CD4-positive, alpha-beta T cell treated with Interleukin-17A for 1 hour (primary cell): ENCODE measurements around the gene SLC23A2.
"Not testable (repeated sequence)": the region's sequence is repeated elsewhere in the genome, so short reads cannot be mapped to it uniquely, and the experiment has no call there.

Source experiments
- DNase-seq: peaks from one replicate; pipeline ENCODE4 v3.0.0-alpha.2; 2020

Gene SLC23A2

DNA sequence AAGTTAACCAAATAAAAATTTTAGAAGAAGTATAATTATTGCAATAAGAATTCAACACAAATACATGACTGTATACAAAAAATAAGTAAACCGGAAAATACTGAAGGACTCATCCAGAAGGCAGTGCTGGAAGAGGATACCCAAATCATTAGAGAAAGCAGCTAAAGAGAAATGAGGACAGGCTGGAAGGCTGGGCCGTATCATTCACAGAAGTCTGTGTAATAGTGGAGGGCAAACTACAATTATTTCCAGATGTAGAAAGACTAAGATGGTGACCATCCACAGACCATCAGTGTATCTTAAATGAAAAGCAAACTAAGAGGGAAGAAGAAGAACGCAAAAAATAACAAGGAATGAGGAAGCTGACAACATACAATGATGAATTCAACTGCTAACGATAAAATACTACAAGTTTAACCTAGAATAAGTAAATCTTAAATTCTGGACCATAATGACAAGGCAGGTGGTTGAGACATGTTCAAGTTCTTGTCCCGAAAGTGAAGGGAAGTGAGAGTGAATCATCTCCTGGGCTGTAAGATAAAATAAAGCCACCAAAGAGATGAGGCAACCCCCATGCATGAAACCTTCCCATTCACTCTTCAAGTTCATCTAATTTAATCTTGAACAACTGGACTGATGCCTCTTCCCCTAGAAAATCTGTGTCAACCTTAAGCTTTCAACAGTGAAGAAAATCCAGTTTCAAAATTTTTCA, 71.5 kb downstream of the SLC23A2 start:
- no peak for DNase-seq

DNA sequence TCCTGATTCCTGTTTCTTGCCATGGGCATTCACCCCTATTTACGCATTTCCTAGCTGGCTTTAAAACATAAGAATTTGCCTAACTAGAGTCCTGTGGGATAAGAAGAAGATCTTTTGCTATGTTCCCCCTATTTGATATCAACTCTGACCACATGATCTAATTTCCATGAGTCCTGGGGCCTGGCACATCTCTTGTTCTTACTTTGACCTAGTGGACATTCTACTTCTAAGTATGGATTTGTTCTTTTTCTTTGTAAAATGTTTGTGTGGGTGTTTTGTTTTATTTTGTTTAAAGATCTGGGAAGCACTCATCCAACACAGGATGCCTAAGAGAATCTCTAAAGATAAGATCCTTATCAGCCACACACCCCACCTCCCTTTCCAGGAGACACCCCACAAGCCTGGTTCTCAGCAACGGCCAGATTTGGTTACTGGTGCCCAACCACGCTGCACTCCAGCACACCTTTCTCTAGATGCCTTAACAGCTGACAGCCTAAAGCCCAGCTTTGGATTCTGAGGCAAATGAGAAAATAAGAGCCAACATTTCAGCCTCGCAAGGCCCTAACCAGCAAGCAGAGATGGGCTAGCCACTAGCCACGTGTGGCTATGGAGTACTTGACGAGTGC, 74.7 kb downstream of the SLC23A2 start:
- DNase-seq = no peak

DNA sequence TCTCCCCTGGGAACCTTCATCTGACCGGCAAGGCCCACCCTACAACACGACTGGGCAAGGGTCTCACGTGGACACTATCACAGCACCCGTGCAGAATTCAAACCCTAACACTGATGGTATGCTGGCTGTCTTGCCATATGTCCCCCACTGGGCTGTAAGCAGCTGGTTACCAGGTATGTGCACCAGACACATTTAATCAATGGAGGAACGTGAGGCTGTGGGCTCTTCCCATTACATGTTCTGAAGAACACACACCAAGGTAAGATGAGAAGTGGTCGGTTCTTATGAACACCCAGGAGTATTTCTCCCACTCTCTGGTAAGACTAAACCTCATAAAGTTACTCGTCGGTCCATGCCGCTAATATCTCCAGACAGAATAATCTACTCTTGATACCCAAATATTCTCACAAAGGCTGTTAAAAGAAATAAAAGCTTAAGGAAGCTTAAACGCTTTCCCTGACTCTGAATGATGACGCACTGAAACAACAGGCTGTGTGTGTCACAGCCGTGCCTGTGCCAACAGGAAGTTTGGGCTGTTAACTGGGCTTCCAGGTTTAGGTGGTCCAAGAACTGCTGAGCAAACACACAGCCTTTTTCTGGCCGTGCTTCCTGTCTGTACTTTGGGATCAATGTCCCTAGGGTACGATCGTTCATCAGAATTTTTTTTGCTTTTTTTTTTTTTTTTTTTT, 75.3 kb downstream of the SLC23A2 start:
- no peak for DNase-seq

DNA sequence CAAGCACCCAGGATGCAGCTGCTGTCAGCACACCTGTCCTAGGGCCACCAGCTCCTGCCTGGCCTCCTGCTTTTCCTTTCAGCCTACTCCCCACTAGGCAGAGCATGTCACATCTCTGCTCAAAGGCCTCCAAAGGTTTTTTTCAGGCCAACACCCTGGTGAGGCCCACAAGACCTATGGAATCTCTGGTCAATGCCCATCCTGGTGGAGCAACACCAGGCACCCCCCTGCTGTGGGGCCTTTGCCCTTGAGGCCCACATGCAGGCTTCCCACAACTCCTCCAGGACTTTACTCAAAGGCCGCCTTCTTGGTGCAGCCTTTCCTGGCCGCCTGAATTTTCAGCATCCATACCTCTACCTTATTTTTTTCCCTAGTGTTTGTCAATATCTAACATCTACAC, 76.9 kb downstream of the SLC23A2 start:
- DNase-seq = no peak

- no peak for DNase-seq
These were observed 77.3 kb downstream of the SLC23A2 start for GRCh38 chr20:4924032-4924431.

- no peak for DNase-seq
These were observed 79.1 kb downstream of the SLC23A2 start for GRCh38 chr20:4922186-4922585.

GRCh38 chr20:4921271-4921670, 80.0 kb downstream of the SLC23A2 start:
- DNase-seq = not testable (repeated sequence)

GRCh38 chr20:4920655-4921054, 80.7 kb downstream of the SLC23A2 start:
- no peak for DNase-seq

DNA sequence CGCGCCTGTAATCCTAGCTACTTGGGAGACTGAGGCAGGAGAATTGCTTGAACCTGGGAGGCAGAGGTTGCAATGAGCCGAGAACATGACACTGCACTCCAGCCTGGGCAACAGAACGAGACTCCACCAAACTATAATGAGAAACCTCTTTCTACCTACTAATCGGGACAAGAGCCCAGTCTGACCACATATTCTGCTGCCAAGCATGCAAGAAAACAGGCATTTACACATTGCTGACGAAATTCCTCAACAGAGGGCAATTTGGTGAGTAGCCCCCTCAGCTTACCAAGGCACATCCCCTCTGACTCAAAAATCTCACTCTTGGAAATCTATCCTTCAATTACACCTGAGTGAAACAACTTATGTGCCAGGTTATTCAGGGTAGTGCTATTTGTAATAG, 81.2 kb downstream of the SLC23A2 start:
- DNase-seq = no peak

DNA sequence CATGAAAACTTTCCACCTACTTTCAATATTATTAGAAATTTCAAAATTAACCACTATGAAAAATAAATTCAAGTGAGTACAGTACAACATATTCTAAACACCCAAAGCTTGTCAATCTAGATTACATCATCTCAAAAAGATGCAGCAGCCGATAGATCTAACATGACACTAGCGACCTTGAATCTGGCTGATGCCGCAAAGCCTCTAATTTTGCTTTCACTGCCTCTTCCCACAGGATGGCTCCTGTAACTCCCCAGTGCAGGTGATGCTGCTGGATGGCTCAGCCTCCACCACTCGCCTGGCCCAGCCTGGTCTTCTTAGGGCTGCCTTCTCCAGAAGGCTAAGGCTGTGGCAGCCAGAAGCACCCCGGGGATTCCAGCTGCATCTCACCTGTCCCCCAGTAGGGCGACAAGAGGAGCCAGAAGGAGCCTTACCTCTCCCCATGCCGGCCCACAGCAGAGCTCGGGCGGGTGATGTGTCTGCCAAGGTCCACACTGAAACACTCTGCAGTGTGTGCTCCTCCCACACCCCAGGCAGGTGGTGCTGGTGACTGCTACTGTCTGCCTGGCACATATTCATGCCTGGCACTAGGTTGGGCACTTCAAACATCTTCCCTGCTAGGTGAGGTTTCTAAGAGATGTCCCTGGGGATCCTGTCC, 82.1 kb downstream of the SLC23A2 start:
- no peak for DNase-seq

DNA sequence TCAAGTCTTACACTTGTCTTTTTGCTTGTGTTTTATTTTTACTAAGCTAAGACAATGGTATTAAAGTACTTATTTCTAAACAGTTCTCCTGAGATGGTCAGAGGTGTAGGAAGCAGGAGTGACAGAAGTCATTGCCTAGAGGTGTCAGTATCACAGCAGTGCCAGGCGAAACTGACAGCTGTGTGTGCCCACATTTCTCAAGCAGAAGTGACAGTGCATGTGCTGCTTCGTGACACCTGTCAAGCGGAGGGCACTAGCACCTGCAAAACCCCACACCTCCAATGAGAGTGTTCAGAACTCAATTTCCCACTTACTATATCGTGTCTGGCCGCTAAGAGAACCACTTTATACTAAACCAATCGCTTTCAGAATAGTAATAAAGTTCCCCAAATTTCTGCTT, 82.8 kb downstream of the SLC23A2 start:
- no peak for DNase-seq

GRCh38 chr20:4916971-4917881, 84.1 kb downstream of the SLC23A2 start:
- DNase-seq = no peak

DNA sequence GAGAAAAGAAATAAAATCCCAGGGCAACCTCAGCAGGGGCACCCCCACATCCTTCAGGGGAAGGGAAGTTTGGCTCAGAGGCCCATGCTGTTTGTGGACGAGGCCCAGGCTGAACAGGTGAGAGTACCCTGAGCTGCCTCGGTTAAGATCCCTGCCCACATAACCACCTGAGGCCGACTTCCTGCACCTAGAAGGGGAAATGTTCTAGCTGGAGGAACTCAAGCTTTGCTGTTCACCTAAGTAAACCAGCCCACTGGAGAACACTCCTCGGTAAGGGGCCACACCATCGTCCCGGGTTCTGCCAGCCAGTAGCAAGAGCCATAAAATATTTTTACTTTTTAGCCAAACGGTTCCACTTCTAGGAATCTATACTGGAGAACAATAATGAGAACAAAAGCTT, 88.2 kb downstream of the SLC23A2 start:
- no peak for DNase-seq

DNA sequence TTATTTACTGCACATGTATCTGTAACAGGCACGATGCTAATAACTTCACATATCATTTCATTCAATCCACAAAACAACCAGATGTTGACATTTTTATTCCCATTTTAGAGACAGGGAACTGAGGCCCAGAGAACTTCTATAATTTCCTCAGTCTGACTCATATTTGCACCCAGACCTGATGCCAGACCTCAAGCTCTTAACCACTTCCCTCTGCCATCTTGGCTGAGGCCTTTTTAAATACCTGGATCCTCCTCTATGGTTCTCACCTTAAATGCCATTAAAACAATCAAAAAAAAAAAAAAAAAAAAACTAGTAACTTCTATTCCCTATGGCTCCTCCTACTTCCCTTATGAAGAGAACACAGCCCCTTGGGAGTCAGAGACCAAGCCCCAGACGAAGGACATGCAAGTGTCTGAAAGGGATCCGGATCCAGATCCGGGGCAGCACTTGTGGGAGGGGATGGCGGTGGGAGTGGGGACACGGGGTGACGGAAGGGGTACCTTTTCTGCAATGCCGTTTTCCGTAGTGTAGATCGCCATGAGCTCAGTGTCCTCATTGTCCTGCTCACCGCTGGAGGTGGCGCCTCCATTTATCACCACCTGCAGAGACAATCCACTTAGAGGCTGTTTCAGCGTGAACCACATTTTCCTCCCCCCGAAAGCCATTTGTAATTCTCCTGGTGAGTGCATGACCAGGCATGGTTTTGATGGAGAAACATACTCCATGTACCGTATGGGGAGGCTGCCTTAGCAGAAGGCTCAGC, 88.7 kb downstream of the SLC23A2 start:
- DNase-seq = no peak

- DNase-seq = no peak
These were observed 90.4 kb downstream of the SLC23A2 start for GRCh38 chr20:4910951-4911350.

DNA sequence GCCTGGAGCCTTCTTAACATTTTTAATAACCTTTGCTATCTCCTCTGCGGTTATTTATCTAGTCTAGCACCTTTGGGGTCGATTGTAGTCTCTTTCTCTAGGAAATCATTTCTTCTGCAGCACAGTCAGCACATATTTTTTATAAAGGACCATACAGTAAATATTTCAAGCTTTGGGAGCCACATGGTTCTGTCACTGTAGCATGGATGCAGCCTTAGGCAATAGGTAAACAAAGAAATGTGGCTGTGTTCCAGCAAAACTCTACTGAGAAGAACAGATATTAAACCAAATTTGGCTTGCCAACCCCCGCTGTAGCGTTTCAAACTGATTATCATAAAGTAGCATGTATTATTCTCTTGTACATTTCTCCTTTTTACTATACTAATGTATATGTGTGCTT, 95.7 kb downstream of the SLC23A2 start:
- DNase-seq = no peak

DNA sequence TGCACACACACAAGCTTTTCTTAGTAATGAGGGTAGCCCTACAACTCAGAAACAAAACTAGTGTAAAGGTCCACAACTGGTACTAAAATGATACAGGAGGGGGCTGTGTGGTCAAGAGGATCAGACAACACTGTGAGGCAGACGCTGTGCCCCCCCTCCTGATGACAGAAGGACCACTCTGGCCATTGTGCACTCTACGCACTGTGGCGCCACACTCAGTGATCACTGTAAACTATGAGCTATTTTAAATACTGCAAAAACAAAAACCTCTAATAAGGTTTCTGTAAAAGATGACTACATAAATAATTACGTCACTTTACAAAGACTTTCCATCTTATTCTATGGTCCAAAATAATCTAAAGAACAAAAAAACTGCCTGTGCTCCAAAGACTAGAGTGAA, 96.1 kb downstream of the SLC23A2 start:
- no peak for DNase-seq

DNA sequence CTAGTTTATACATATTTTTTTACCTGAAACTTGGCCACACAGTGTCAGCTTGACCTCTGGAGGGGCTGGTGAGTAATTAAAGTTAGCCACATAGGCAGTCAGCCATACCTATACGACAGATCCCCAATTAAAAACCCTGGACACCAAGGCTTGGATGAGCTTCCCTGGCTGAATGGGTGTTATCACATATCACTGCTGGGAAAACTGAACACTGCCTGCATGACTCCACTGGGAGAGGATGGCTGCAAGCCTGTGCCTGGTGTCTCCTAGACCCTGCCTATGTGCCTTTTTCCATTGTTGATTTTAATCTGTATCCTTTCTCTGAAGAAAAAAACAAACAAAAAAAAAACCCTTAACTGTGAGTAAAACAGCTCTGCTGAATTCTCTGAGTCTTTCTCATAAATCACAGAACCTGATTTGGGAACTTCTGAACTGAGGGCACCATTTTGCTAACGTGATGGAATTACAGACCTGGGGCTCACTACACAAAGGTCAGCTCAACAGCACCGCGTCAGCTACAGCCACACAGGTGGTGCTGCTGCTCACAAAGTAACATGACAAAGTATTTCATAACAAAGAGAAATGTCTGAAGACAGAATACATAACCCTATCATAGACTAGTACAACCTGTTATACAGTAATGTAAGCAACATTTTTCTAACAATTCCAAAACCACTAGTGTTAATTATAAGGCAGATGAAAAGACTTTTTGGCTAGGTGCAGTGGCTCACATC, 97.0 kb downstream of the SLC23A2 start:
- DNase-seq = no peak

DNA sequence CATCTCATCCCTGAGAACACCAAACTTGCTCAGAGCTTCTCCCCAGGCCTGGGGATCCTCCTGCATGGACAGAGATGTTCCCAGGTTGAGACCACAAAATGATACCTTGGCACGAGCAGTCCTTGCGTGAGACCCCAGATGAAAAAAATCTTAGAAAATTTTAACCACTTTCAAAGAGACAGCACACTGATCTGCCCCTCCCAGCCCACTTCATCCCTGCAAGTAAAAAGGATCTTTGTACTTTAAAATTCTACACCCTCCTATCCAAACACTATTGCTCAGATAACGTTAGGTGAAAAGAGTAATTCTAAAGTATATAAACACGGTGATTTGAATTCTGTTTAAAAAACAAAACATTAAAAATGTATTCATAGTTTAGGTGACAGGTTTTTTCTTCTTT, 98.5 kb downstream of the SLC23A2 start:
- no peak for DNase-seq

GRCh38 chr20:4901031-4901818, 100.1 kb downstream of the SLC23A2 start:
- DNase-seq = no peak
